ENCODE results near the gene NFIB. TPM values are rescaled to one million over a fixed set of nuclear protein-coding genes. Genes with fewer than 3 reads are reported as not detected.
A peak's percentile ranks its signal among the peaks of the same experiment; 100 is the strongest.

The NFIB gene
- total RNA-seq, 1 donor from 2014 or later, result 66.3 TPM

GRCh38 chr9:14314929-14315874 is 1.3 kb upstream of the NFIB start:
- Mint-ChIP-seq H3K27ac (ENCODE audit: unreplicated experiment) (peak overlapping the region; percentile 96), H3K36me3 (ENCODE audit: low read depth) (no peaks in the 10 kb centered on the region), H3K9me3 (ENCODE audit: low read depth) (no peaks in the 10 kb centered on the region), H3K27me3 (ENCODE audit: low read depth) (no peaks in the 10 kb centered on the region), H3K4me3 (ENCODE audit: unreplicated experiment) (peak overlapping the region; percentile 89), H3K4me1 (ENCODE audit: low read depth) (peaks cover 59% of the 10 kb centered on the region)
- DNase-seq (ENCODE audit: low spot score), result peak; percentile 96
- peak; percentile 41 for TF ChIP-seq CTCF (IDR thresholded peaks at IDR 0.05)

- H3K4me1 Mint-ChIP-seq (ENCODE audit: low read depth), result peaks cover 57% of the 10 kb centered on the region
- no peaks in the 10 kb centered on the region for H3K27me3 Mint-ChIP-seq (ENCODE audit: low read depth)
- peak overlapping the region; percentile 96 for H3K27ac Mint-ChIP-seq (ENCODE audit: unreplicated experiment)
- H3K4me3 Mint-ChIP-seq (ENCODE audit: unreplicated experiment), result peak overlapping the region; percentile 88
- DNase-seq (ENCODE audit: low spot score), result no peak
- no peaks in the 10 kb centered on the region for H3K9me3 Mint-ChIP-seq (ENCODE audit: low read depth)
- no peaks in the 10 kb centered on the region for H3K36me3 Mint-ChIP-seq (ENCODE audit: low read depth)
- no peak for TF ChIP-seq CTCF (IDR thresholded peaks at IDR 0.05)
Observed at GRCh38 chr9:14314424-14314928, 535 bp upstream of the NFIB start.

- Mint-ChIP-seq H3K27me3 (ENCODE audit: low read depth) (no peaks in the 10 kb centered on the region), H3K4me3 (ENCODE audit: unreplicated experiment) (peak overlapping the region; percentile 88), H3K4me1 (ENCODE audit: low read depth) (peaks cover 60% of the 10 kb centered on the region), H3K9me3 (ENCODE audit: low read depth) (no peaks in the 10 kb centered on the region), H3K27ac (ENCODE audit: unreplicated experiment) (peak overlapping the region; percentile 96), H3K36me3 (ENCODE audit: low read depth) (no peaks in the 10 kb centered on the region)
- TF ChIP-seq CTCF (IDR thresholded peaks at IDR 0.05), result no peak
- DNase-seq (ENCODE audit: low spot score), result no peak
Observed at GRCh38 chr9:14313378-14313940, 482 bp downstream of the NFIB start.

GRCh38 chr9:14312719-14313377 is 1.1 kb downstream of the NFIB start:
- peak overlapping the region; percentile 96 for H3K27ac Mint-ChIP-seq (ENCODE audit: unreplicated experiment)
- no peaks in the 10 kb centered on the region for H3K9me3 Mint-ChIP-seq (ENCODE audit: low read depth)
- DNase-seq (ENCODE audit: low spot score), result no peak
- no peak for TF ChIP-seq CTCF (IDR thresholded peaks at IDR 0.05)
- peaks cover 60% of the 10 kb centered on the region for H3K4me1 Mint-ChIP-seq (ENCODE audit: low read depth)
- H3K4me3 Mint-ChIP-seq (ENCODE audit: unreplicated experiment), result peak overlapping the region; percentile 88
- H3K36me3 Mint-ChIP-seq (ENCODE audit: low read depth), result no peaks in the 10 kb centered on the region
- no peaks in the 10 kb centered on the region for H3K27me3 Mint-ChIP-seq (ENCODE audit: low read depth)
